ENCODE data around the gene SLC30A1.
"Not testable (repeated sequence)": the region's sequence is repeated elsewhere in the genome, so short reads cannot be mapped to it uniquely, and the experiment has no call there.

Gene SLC30A1

DNA sequence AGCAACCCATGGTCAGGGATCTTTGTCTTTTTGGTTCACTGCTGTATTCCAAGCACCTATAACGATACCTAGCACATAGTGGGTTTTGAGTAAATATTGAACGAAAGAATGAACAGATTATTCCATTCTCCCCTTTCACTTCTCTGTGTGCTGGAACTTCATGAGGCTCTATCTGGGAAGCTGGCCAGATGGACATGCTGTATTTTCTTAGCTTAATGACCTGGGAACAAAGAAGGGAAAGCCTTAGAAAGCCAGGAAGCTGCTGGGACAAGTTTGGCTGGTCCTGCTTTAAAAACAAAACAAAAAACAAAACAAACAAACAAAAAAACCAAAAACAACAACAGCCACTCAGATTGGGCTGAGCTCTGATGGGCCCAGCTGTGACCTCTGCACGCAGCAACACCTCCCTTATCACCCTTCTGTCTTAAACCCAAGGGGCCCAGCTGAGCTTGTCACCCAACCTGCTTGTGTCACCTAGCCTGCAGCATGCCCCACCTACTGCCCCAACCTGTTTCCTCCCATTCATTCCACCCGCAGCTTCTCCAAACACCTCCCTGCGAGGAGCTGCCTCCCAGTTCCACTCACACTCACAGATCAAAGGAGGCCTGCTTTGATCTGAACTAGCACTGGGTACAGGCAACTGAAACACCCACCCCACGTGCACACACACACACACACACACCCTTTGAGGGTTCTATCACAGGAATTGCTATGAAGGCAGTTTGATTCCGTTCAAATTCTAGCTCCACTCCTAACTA is 37.1 kb downstream of the SLC30A1 start:
- no peak for DNase-seq

DNA sequence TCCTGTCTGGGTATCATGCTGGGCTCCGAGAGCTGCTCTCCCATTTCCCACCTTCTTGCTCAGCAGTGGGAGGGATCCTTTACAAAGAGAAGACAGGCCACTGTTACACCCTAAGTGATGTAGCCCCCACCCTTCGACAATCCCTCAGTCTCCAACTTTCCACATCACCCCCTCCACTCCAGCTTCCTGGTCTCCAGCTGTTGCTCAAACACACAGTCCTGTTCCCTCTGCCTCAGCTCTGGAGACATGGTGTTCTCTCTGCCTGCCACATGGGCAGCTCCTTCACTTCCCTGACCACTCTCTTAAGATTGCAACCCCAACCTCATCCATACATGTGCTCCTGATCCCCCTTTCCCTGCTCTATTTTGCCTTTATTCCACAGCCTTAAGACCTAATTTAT is 37.7 kb downstream of the SLC30A1 start:
- DNase-seq: no peak

DNA sequence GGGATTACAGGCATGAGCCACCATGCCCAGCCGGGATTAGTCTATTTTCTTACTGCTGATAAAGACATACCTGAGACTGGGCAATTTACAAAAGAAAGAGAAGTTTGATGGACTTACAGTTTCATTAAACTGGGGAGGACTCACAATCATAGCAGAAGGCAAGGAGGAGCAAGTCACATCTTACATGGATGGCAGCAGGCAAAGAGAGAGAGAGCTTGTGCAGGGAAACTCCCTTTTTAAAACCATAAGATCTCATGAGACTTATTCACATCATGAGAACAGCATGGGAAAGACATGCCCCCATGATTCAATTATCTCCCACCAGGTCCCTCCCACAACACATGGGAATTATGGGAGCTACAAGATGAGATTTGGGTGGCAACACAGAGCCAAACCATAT is 38.1 kb downstream of the SLC30A1 start:
- DNase-seq: not testable (repeated sequence)

DNA sequence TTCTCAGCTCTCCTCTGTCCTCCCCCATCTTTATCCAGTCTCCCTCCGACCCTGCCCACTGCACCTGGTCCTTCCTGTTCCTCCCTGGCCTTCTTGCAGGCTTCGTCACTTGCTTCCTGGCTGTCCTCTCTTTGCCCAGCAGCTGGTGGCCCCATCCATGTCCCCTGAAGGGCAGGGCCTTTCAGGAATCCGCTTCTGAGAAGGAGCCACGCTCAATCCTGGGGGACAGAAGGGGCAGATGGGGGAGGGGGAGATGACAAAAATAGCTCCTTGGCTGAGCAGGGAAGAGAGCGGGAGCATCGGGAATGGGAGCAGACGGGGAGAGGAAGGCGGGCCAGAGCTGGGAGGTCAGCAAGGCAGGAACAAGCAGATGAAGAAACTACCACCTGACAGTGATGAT is 40.7 kb downstream of the SLC30A1 start:
- DNase-seq: no peak

DNA sequence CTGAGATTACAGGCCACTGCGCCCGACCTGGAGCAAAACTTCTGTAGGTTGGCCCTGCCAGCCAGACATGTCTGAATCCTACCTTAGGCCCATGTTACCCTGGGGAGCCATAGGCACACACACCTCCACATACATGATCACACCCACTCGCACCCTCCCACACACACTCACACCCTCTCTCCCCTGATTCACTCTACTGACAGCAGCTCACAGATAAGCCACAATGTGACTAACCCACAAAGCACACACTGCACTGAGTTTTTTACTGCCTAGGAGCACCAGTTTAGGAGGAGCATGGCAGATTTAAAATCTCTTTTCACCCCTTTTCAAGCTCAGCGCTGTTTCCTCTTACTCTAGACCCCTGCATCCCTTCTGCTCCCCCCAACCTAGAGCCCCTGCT is 41.7 kb downstream of the SLC30A1 start:
- DNase-seq: no peak

DNA sequence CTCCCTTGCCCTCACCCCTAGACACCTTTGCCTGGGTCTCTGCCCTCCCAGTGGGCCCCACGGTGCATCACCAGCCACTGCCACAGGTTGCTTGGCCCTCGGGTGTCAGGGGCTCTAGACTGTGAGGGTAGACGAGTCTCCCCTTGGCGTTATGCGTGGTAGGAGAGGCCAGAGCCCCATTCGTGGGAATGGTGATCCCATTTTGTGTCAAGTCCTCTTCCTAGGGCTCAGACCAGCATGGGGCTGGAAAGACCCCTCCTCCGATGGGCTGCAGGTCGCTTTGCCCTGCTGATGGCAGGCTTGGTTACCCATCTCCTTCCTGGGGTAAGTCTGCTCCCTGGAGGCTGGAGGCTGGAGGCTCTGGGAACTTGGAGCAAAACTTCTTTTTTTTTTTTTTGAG is 42.4 kb downstream of the SLC30A1 start:
- no peak for DNase-seq

DNA sequence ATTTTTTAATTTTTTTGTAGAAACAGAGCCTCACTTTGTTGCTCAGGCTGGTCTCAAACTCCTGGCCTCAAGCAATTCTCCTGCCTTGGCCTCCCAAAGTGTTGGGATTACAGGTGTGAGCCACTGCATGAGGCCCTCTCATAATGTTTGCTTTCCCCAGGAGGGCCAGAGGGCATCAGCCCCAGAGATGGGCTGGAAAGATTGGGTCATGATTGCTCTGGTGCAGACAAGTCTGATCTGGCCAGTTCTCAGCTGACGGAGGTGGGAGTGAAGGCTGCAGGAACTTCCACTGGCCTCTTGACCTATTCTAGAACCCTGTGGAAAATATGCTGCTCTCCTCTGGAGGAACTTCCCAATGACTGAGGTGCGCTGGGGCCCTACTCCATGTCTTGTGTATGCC is 43.6 kb downstream of the SLC30A1 start:
- DNase-seq: no peak

DNA sequence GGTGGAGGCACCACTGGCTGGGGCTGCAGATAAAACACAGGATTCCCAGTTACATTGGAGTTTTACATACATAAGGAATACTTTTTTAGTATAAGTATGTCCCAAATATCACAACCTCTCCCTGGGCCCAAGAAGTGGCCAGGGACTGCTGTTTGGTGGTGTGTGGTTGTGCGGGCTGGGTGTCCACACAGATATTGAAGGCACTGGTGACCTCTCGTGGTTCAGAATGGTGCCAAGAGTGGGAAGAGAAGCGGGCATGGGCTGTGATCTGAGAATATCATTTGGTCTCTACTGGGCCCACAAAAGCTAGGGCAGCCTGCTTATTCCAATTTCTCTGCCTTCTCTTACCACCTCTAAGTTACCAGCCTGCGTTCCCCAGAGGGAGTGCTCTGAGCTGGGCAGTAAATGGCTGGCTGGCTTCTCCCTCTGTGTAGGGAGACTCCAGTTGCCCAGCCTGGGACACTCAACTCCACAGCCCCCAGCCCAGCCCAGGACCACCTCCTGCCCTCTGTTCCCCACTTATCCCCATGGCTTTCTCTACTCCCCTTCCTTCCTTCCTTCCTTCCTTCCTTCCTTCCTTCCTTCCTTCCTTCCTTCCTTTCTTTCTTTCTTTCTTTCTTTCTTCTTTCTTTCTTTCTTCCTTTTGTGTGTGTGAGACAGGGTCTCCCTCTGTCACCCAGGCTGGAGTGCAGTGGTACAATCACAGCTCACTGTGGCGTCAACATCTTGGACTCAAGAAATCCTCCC is 44.2 kb downstream of the SLC30A1 start:
- no peak for DNase-seq

DNA sequence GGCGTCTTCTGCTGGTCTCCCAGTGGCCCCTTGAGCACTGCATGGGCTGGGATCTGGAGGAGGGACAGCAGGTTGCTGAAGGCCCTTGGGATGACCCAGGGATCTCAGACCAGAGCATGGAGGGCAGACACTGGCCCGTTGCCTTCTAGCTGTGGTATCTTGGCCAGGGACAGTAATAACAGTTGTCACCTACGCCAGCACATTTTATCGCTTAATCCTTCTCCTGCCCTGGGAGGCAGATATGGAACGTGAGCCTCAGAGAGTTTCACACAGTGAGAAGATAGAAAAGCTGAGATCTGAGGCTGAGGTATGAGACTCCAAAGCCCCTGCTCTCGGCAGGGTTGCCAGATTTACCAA is 46.9 kb downstream of the SLC30A1 start:
- DNase-seq: no peak

DNA sequence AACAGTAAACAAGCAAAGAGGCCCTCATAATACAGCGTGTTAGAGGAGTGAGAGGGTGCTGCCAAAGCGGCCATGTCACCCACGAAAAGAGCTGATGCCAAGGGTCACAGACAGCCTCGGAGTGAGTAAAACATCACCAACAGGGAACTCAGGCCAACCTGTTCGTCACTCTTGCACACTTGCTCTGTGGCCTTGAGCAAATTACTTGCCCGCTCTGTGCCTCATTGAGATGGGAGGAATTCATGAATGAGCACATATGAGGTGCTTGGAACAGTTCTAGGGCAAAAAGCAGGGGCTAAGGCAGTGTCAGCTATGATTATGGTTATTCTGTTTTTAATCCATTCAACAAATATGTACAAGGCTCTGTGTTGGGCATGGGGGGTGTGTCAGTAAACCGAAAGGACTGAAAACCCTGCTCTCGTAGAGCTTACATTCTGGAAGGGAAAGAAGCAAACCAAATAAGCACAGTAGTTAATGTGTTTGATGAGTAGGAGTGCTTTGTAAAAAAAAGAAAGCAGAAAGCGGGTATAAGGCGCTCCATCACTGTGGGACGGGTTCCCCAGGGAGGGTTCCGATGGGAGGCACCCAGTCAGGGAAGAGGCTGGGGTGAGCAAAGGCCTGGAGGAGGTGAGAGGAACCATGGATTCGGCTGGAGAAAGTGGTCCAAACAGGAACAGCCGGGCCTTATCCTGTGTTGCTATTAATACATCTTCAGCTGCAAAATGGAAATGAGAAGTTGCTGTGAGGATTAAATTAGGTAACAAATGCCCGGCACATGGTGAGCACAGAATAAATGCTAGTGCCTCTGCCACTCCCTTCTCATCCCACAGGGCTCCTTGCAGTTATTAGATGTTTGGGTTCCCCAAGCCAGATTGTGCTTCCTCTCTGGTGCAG is 47.5 kb downstream of the SLC30A1 start:
- DNase-seq: no peak

DNA sequence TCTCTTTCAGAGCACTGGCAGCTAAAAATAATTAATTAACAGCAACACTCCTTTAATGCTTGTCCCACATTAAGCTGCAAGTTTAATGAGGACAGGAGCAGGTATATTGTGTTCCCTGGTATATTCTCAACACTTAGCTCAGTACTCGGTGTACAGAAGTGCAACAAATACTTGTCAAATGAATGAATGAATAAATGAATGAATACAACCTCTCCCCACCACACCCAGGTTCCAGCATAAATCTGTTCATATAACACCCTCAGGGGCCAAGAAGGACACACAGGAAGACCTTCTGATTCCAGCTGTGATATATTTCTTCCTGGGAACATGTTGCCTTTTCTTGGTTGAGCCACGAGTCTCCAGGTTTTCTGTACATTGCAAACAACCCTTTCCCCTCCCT is 48.9 kb downstream of the SLC30A1 start:
- no peak for DNase-seq

DNA sequence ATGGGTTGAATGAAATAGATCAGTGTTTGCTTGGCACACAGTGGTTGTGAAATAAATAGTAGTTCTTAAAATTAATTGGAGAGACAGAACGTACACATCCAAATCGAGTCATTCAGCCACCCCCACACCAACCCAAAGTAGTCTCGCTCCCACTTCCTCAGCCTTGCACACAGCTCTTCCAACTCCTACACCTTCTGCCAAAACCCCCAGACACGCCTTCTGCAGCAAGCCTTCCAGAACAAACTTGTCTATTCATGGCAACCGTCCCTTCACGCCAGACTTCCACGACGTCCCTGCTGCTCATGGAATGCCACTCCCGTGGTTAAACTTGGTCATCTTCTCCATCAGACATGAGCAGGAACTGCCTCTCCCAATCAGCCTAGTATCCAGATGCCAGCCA is 49.5 kb downstream of the SLC30A1 start:
- no peak for DNase-seq

DNA sequence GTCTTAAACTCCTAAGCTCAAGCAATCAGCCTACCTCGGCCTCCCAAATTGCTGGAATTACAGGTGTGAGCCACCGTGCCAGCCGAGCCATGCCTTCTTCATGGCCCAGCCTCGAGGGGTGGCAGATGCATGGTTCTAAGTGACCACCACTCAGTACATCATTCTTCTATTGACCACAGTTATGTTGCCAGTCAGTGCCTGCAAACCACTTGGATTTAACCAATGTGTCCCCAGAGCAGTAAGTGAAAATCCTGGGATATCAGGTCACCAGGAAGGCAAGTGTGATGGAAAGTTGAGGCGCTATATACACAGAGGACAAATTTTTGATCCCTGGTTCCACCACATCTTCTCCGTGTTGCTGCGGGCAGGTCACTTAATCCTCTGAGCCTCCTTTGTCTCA is 50.0 kb downstream of the SLC30A1 start:
- no peak for DNase-seq

DNA sequence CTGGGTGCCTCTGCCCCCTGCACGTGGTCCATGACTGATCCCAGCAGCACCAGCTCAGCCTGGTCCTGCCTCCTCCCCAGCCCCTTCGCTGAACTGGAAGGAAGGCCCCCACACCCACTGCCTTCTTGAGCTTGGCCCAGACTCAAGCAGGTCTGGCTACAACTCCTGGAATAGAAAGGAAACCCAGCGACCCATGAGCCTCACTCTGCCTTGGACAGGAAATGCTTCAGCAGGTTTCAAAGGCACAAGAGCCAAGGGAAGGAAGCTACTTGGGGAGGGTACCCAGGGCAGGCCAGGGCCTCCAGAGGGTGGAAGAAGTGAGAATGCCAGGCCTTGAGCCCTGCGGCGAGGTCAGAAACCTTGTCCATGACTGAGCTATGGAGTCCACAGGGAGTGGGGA is 51.1 kb downstream of the SLC30A1 start:
- no peak for DNase-seq

DNA sequence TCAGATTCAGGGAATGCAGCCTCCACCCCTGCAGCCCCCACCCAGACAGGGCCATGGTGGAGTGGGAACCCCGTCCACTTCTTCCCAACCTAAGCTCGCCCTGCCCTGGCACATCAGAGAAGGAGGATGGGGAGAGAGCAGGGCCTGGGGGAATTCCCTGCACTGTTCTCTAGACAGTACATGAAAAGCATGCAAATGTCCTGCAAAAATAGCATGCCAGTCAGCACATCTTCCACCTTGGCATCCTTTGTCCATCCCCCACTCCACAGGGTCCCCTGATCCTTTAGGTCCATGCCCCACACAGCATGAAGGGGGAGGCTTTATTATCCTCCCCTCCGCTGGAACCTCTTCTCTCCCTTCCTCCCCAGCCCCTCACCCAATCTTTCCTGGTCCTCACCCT is 52.0 kb downstream of the SLC30A1 start:
- DNase-seq: no peak

DNA sequence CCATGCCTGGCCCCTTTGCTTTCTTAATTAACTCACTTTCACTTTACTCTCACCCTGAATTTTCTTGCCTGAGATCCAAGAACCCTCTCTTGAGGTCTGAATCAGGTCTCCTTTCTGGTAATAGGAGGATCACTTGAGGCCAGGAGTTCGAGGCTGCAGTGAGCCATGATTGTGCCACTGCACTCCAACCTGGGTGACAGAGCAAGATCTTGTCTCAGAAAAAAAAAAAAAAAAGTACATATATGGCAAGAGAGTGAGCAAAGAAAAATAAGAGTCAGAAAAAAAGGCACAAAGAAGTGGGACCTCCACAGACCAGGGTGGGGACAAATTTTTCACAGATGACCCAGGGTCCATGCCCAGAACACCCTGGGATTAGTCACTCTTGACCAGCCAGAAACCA is 52.9 kb downstream of the SLC30A1 start:
- DNase-seq: no peak

DNA sequence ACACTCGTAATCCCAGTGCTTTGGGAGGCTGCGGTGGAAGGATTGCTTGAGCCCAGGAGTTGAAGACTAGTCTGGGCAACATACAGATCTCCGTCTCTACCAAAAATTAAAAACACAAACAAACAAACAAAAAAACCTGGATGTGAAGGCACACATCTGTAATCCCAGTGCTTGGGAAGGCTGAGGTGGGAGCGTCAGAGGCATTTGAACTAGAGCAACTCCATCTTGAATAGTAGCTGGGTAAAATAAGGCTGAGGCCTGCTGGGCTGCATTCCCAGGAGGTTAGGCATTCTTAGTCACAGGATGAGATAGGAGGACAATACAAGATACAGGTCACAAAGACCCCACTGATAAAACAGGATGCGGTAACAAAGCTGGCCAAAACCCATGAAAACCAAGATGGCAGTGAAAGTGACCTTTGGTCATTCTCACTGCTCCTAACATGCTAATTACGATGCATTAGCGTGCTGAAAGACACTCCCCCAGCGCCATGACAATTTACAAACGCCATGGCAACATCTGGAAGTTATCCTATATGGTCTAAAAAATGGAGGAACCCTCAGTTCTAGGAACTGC is 53.8 kb downstream of the SLC30A1 start:
- no peak for DNase-seq

DNA sequence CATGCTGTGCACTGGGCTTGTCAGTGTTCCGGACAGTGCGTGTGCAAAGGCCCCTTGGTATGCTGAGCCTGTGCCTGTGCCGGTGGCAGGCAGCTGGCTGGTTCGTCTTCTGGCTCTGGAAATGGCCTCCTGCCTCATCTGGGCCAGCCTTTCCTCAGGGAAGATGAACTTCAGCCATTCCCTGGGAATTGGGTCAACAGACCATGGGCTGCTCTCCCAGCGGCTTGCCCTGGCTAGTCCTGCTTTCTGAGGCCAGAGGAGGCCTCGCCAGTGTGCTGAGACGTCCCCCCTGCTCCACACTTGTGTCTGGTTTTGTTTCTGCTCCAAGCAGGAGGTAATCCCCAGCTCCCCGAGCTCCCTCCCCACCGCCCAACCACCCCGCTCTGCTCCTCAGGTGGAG is 54.4 kb downstream of the SLC30A1 start:
- no peak for DNase-seq

DNA sequence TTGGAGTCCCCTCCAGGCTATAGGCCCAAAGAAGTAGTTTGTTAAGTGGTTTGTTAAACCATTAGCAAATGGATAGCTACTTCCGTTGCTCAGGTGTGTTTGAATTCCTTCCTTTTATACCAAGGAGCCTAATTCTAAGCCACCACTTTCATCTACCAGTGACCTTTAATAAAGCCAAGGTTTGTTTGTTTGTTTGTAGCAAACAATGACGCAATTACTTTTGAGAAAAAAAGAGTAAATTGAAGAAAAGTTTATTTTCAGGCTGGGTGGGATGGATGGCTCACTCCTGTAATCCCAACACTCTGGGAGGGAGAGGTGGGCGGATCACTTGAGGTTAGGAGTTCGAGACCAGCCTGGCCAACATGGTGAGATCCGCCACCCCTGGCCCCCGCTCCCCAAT is 56.2 kb downstream of the SLC30A1 start:
- DNase-seq: no peak

Data from DMS153 (cell line).